DMS53 treated with DMSO at 0.1 percent for 48 hours (cell line): ENCODE measurements around the gene MORC4.

Experiments used
- DNase-seq: peaks from one replicate; lab custom pipeline; 2025; ENCODE audit not compliant: unreplicated experiment; lab: John Stamatoyannopoulos, UW

Gene MORC4

GRCh38 chrX:106912864-106913263 is 87.1 kb downstream of the MORC4 start:
- DNase-seq = no peak

GRCh38 chrX:106906361-106906760 is 93.7 kb downstream of the MORC4 start:
- DNase-seq = no peak

- DNase-seq = no peak
These were observed 94.8 kb downstream of the MORC4 start for GRCh38 chrX:106905064-106905708.

- DNase-seq = no peak
These were observed 96.0 kb downstream of the MORC4 start for GRCh38 chrX:106903856-106904528.

- no peak for DNase-seq
These were observed 96.7 kb downstream of the MORC4 start, which contains the start of gene RIPPLY1 for GRCh38 chrX:106903291-106903824. TSS of gene RIPPLY1 (minus strand) at chrX:106903341. CDS start at chrX:106903287, 54 bp downstream.

GRCh38 chrX:106902684-106903083 is 97.3 kb downstream of the MORC4 start:
- DNase-seq = no peak

- no peak for DNase-seq
These were observed 98.2 kb downstream of the MORC4 start for GRCh38 chrX:106901781-106902219.

GRCh38 chrX:106901341-106901740 is 98.7 kb downstream of the MORC4 start:
- no peak for DNase-seq

GRCh38 chrX:106899841-106900240 is 100.2 kb downstream of the MORC4 start:
- no peak for DNase-seq

- no peak for DNase-seq
These were observed 100.7 kb downstream of the MORC4 start for GRCh38 chrX:106899276-106899675.

GRCh38 chrX:106898462-106898861 is 101.5 kb downstream of the MORC4 start:
- DNase-seq = peak; percentile 36

- DNase-seq = no peak
These were observed 102.8 kb downstream of the MORC4 start for GRCh38 chrX:106897259-106897658.

GRCh38 chrX:106894978-106895452 is 105.0 kb downstream of the MORC4 start:
- DNase-seq = peak; percentile 18

- peak; percentile 48 for DNase-seq
These were observed 105.6 kb downstream of the MORC4 start for GRCh38 chrX:106894392-106894909.

GRCh38 chrX:106891762-106892460 is 108.1 kb downstream of the MORC4 start:
- no peak for DNase-seq
